HepG2 (cell line): ENCODE data around the gene SECTM1. TPM values are rescaled to one million over a fixed set of nuclear protein-coding genes. Genes with fewer than 3 reads are reported as not detected.

Experiments used
- FOXK2 ChIP-seq: fragments of 450-650 bp; IDR thresholded peaks from 2 replicates; pipeline ENCODE4 v1.6.1; 2016
- HNF4G ChIP-seq, 2 experiments: sonication (generic) in 1 of 2; formaldehyde crosslinking in 1 of 2; IDR thresholded peaks; 2 replicates each; pipeline versions ENCODE4 v1.4.0 to v1.6.1; 2011 to 2020; ENCODE audit warnings: borderline replicate concordance in 2 of 2, low read depth in 2 of 2, mild to moderate bottlenecking in 2 of 2, low read length in 1 of 2, missing genetic modification reagents in 1 of 2, moderate library complexity in 1 of 2
- HOXA9 ChIP-seq: sonication (generic); formaldehyde crosslinking; IDR thresholded peaks from 2 replicates; pipeline ENCODE4 v1.8.1; 2022; ENCODE audit warnings: missing genetic modification reagents, mild to moderate bottlenecking, moderate library complexity, borderline replicate concordance
- JUND ChIP-seq: sonication (generic); formaldehyde crosslinking; IDR thresholded peaks from 2 replicates; pipeline ENCODE4 v1.8.0; 2022; ENCODE audit warnings: mild to moderate bottlenecking, missing genetic modification reagents
- SRY ChIP-seq: sonication (generic); formaldehyde crosslinking; IDR thresholded peaks from 2 replicates; pipeline ENCODE4 v1.8.0; 2022; ENCODE audit warnings: mild to moderate bottlenecking, missing genetic modification reagents
- ZNF124 ChIP-seq: sonication (generic); formaldehyde crosslinking; IDR thresholded peaks from 2 replicates; pipeline ENCODE4 v1.4.0; 2020; ENCODE audit warnings: missing genetic modification reagents
- polyA plus RNA-seq, 8 experiments: library from polyadenylated mRNA; depleted of rRNA in 3 of 8; stranded (reverse) in 7 of 8; unstranded in 1 of 8; fragments of >200 nt; fragmentation: Illumina TruSeq in 4 of 8; extraction: Trizol in 4 of 8; gene quantifications; 2 replicates each; pipeline versions ENCODE4 v1.2.1 to v1.2.3, GENCODE V29; 2011 to 2016; ENCODE audit warnings: low read depth in 4 of 8, missing spikeins in 1 of 8, mixed read lengths in 1 of 8; ENCODE audit not compliant: insufficient read depth in 1 of 8
- total RNA-seq, 5 experiments: library from RNA; depleted of rRNA; stranded (reverse); fragments of >200 nt; fragmentation: Illumina TruSeq; extraction: Trizol; gene quantifications; 2 replicates each; pipeline ENCODE4 v1.2.3, GENCODE V29; 2016; ENCODE audit warnings: low read depth in 1 of 5
- TF ChIP-seq, protein P1 (sequence below): sonication (generic); formaldehyde crosslinking; IDR thresholded peaks from 2 replicates; pipeline ENCODE4 v1.4.0; 2020; ENCODE audit warnings: mild to moderate bottlenecking, missing genetic modification reagents, borderline replicate concordance
- TF ChIP-seq, protein P2 (sequence below): sonication (generic); formaldehyde crosslinking; IDR thresholded peaks from 2 replicates; pipeline ENCODE4 v1.8.1; 2023; ENCODE audit warnings: missing genetic modification reagents, inconsistent platforms, borderline replicate concordance
- TF ChIP-seq, protein P3 (sequence below): IDR thresholded peaks from 2 replicates; pipeline ENCODE4 v1.4.0; 2020; ENCODE audit warnings: mild to moderate bottlenecking, missing genetic modification reagents
- TF ChIP-seq, protein P4 (sequence below): sonication (generic); formaldehyde crosslinking; IDR thresholded peaks from 2 replicates; pipeline ENCODE4 v1.9.0; 2021; ENCODE audit warnings: mild to moderate bottlenecking, missing genetic modification reagents

Gene SECTM1
- total and polyA plus RNA-seq, 2 of the 13 experiments (the other 11 are each of a cell fraction or from before 2014, with no cell fraction given), result 3.5 to 5.3 TPM

DNA sequence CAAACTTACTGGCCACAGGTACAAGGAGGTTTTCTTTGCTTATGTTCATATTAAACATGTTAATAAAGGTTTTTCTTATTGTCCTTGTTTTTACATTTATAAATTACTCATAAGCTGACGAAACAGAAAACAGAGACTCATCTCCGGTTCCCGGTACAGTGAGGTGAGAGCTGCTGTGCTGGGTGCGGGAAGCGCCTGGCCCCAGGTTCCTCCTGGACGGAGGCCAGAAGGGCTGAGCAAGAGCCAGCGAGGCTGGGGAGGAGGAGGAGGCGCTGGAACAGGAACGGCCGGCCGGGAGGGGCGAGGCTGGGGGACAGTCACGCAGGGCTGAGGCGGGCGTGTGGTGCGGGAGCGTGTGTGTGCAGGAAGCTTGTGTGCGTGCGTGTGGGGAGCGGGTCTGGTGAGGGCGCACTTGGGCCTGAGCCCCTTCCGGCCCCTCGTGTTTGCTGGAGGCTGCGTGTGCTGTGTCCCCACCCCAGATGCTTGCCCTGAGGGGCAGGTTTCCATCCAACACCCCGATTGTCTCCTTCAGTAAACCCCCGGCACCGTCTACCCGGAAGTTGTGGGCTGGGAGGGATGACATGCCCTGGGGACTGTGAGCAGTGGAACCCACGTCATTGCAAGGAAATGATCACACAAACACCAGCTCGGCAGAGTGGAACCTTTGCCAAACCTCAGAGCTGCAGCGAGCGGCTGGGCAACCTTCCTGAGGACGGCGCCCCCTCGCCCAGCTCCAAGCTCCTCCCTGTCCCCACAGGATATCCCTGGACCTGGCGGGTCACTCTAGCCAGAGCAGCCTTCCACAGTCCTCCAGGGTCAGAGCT, 35.6 kb downstream of the SECTM1 start (continued):
- TF ChIP-seq HOXA9 (CRISPR knock-in tag) (no peak), ZNF124 (CRISPR knock-in tag) (peak; percentile 60; the same call in 1 of the 2 replicates), JUND (CRISPR knock-in tag) (0 out of 2 replicates have a peak, but pooled peaks have one; percentile 27), FOXK2 (no peak), SRY (CRISPR knock-in tag) (0 out of 2 replicates have a peak, but pooled peaks have one; percentile 46), HNF4G (IDR thresholded peaks at IDR 0.05; ENCODE audit: borderline replicate concordance, low read depth, low read length) (no peak), HNF4G (CRISPR knock-in tag; IDR thresholded peaks at IDR 0.05; ENCODE audit: borderline replicate concordance, low read depth) (peak; percentile 84; the same call in 1 of the 2 replicates)
- TF ChIP-seq, protein P1, sequence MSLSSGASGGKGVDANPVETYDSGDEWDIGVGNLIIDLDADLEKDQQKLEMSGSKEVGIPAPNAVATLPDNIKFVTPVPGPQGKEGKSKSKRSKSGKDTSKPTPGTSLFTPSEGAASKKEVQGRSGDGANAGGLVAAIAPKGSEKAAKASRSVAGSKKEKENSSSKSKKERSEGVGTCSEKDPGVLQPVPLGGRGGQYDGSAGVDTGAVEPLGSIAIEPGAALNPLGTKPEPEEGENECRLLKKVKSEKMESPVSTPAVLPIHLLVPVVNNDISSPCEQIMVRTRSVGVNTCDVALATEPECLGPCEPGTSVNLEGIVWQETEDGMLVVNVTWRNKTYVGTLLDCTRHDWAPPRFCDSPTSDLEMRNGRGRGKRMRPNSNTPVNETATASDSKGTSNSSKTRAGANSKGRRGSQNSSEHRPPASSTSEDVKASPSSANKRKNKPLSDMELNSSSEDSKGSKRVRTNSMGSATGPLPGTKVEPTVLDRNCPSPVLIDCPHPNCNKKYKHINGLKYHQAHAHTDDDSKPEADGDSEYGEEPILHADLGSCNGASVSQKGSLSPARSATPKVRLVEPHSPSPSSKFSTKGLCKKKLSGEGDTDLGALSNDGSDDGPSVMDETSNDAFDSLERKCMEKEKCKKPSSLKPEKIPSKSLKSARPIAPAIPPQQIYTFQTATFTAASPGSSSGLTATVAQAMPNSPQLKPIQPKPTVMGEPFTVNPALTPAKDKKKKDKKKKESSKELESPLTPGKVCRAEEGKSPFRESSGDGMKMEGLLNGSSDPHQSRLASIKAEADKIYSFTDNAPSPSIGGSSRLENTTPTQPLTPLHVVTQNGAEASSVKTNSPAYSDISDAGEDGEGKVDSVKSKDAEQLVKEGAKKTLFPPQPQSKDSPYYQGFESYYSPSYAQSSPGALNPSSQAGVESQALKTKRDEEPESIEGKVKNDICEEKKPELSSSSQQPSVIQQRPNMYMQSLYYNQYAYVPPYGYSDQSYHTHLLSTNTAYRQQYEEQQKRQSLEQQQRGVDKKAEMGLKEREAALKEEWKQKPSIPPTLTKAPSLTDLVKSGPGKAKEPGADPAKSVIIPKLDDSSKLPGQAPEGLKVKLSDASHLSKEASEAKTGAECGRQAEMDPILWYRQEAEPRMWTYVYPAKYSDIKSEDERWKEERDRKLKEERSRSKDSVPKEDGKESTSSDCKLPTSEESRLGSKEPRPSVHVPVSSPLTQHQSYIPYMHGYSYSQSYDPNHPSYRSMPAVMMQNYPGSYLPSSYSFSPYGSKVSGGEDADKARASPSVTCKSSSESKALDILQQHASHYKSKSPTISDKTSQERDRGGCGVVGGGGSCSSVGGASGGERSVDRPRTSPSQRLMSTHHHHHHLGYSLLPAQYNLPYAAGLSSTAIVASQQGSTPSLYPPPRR (CRISPR knock-in tag), result no peak
- TF ChIP-seq, protein P2, sequence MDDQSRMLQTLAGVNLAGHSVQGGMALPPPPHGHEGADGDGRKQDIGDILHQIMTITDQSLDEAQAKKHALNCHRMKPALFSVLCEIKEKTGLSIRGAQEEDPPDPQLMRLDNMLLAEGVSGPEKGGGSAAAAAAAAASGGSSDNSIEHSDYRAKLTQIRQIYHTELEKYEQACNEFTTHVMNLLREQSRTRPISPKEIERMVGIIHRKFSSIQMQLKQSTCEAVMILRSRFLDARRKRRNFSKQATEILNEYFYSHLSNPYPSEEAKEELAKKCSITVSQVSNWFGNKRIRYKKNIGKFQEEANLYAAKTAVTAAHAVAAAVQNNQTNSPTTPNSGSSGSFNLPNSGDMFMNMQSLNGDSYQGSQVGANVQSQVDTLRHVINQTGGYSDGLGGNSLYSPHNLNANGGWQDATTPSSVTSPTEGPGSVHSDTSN (CRISPR knock-in tag), result no peak
- TF ChIP-seq, protein P3, sequence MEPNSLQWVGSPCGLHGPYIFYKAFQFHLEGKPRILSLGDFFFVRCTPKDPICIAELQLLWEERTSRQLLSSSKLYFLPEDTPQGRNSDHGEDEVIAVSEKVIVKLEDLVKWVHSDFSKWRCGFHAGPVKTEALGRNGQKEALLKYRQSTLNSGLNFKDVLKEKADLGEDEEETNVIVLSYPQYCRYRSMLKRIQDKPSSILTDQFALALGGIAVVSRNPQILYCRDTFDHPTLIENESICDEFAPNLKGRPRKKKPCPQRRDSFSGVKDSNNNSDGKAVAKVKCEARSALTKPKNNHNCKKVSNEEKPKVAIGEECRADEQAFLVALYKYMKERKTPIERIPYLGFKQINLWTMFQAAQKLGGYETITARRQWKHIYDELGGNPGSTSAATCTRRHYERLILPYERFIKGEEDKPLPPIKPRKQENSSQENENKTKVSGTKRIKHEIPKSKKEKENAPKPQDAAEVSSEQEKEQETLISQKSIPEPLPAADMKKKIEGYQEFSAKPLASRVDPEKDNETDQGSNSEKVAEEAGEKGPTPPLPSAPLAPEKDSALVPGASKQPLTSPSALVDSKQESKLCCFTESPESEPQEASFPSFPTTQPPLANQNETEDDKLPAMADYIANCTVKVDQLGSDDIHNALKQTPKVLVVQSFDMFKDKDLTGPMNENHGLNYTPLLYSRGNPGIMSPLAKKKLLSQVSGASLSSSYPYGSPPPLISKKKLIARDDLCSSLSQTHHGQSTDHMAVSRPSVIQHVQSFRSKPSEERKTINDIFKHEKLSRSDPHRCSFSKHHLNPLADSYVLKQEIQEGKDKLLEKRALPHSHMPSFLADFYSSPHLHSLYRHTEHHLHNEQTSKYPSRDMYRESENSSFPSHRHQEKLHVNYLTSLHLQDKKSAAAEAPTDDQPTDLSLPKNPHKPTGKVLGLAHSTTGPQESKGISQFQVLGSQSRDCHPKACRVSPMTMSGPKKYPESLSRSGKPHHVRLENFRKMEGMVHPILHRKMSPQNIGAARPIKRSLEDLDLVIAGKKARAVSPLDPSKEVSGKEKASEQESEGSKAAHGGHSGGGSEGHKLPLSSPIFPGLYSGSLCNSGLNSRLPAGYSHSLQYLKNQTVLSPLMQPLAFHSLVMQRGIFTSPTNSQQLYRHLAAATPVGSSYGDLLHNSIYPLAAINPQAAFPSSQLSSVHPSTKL (CRISPR knock-in tag), result no peak; the same call in 1 of the 2 replicates
- TF ChIP-seq, protein P4, sequence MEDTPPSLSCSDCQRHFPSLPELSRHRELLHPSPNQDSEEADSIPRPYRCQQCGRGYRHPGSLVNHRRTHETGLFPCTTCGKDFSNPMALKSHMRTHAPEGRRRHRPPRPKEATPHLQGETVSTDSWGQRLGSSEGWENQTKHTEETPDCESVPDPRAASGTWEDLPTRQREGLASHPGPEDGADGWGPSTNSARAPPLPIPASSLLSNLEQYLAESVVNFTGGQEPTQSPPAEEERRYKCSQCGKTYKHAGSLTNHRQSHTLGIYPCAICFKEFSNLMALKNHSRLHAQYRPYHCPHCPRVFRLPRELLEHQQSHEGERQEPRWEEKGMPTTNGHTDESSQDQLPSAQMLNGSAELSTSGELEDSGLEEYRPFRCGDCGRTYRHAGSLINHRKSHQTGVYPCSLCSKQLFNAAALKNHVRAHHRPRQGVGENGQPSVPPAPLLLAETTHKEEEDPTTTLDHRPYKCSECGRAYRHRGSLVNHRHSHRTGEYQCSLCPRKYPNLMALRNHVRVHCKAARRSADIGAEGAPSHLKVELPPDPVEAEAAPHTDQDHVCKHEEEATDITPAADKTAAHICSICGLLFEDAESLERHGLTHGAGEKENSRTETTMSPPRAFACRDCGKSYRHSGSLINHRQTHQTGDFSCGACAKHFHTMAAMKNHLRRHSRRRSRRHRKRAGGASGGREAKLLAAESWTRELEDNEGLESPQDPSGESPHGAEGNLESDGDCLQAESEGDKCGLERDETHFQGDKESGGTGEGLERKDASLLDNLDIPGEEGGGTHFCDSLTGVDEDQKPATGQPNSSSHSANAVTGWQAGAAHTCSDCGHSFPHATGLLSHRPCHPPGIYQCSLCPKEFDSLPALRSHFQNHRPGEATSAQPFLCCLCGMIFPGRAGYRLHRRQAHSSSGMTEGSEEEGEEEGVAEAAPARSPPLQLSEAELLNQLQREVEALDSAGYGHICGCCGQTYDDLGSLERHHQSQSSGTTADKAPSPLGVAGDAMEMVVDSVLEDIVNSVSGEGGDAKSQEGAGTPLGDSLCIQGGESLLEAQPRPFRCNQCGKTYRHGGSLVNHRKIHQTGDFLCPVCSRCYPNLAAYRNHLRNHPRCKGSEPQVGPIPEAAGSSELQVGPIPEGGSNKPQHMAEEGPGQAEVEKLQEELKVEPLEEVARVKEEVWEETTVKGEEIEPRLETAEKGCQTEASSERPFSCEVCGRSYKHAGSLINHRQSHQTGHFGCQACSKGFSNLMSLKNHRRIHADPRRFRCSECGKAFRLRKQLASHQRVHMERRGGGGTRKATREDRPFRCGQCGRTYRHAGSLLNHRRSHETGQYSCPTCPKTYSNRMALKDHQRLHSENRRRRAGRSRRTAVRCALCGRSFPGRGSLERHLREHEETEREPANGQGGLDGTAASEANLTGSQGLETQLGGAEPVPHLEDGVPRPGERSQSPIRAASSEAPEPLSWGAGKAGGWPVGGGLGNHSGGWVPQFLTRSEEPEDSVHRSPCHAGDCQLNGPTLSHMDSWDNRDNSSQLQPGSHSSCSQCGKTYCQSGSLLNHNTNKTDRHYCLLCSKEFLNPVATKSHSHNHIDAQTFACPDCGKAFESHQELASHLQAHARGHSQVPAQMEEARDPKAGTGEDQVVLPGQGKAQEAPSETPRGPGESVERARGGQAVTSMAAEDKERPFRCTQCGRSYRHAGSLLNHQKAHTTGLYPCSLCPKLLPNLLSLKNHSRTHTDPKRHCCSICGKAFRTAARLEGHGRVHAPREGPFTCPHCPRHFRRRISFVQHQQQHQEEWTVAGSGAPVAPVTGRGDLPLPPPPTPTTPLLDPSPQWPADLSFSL, result 0 out of 2 replicates have a peak, but pooled peaks have one; percentile 48
